HG03439 (cell line): Measurements from ENCODE around the gene SPPL2B.

Experiments
- ATAC-seq: cut with Tn5 transposase; IDR thresholded peaks from one replicate; pipeline ENCODE4 v1.9.1; 2021; ENCODE audit warnings: mild to moderate bottlenecking, moderate library complexity; ENCODE audit not compliant: unreplicated experiment

SPPL2B gene

GRCh38 chr19:2353887-2354592 lies 25.6 kb downstream of the SPPL2B start:
- no peak for ATAC-seq

GRCh38 chr19:2354670-2355069 lies 26.2 kb downstream of the SPPL2B start:
- no peak for ATAC-seq

- ATAC-seq = no peak
Observed at GRCh38 chr19:2355168-2356035, 26.9 kb downstream of the SPPL2B start.

- ATAC-seq = no peak
Observed at GRCh38 chr19:2356036-2356646, 27.7 kb downstream of the SPPL2B start.

GRCh38 chr19:2357279-2358206 lies 29.1 kb downstream of the SPPL2B start:
- no peak for ATAC-seq

DNA sequence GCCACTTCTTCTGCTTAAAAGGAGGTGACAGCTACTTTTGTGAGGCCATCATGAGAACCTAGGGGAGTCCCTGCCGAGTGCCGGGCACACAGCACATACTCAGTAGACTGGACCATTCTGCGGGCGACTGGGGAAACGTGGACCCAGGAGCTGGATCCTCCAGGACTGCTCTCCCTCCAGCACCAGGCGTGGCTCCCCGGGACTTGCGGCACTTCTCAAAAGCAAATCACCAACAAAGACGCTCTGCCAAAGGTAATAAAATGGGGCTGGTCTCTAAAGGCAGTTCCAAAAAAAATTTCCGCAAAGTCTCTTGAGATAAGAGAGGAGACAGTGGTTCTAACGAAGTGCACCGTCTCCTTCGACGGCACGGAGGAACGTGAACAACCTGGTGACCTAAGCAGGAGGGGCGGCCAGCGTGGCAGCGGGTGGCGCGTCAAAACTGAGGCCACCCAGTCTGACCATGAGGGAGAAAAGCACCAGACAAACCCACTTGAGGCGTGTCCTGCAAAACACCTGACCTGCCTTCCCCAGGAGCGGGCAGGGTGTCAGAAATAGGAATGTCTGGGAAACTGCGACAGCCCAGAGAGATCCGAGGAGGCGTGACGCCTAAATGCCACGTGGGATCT lies 30.2 kb downstream of the SPPL2B start:
- no peak for ATAC-seq

DNA sequence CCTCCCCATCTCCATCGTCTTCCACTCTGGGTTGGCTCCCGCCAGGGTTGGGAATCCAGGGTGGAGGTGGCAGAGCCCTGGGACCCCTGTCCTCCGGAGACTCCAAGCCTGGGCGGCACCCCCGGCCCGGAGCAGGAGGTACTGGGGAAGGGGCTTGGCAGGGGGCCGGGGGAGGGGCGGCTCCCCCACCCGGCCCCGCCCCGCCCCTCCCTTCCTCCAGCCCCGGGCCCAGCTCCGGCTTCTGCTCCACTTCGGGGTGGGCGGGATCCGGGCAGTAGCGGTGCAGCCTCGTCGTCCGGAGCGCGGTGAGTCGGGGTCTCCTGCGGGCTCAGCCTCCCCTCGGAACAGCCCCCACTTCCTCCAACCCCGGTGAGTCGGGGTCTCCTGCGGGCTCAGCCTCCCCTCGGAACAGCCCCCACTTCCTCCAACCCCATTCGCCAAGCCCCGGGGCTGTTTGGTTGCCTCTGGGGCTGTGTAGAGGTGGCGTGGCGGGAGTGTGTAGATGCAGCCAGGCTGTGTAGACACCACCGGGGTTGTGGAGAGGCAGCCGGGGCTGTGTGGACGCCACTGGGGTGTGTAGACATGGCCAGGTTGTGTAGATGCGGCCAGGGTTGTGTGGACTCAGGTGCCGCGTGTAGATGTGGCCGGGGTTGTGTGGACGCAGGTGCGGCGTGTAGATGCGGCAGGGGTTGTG lies 31.7 kb downstream of the SPPL2B start, which contains the start of gene TMPRSS9:
Gene TMPRSS9, plus strand, starts transcription at position 274 of the 694 bp plus-strand sequence. CDS start 29,521 bp downstream, outside the sequence.
- ATAC-seq = no peak

- no peak for ATAC-seq
Observed at GRCh38 chr19:2360833-2361232, 32.3 kb downstream of the SPPL2B start.

DNA sequence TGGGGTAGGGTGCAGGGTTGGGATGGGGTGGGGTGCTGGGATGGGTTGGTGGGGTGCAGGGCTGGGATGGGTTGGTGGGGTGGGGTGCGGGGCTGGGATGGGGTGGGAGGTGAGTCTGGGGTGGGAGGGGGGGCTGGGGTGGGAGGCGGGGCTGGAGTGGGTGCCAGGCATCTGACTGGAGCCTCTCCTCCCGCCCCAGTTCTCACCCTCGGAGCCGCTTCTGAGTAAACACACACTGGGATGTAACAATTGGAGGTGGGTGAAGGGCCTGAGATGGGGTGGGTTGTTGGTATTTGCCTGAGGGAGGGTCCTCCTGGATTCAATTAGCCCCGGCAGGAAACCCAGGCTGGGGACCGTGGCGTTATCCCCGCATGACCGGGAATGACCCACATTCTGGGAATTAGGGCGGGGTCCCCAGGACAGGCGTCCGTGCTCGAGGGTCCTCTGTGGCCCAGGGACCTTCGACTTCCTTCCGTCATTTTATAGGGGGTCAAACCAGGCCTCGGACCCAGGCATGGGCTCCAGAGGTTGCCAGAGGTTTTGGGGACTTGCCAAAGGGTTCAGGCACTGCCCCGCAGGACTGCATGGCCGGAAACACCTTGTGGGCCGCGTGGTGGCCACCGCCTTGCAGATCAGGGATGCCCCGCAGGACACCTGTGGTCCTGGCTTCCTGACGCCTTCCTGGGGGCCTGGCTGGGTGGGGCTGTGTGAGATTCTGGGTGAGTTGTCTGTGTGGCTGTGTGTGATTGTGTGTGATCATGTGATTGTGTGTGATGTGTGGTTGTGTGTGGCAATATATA lies 33.0 kb downstream of the SPPL2B start:
- ATAC-seq = no peak

DNA sequence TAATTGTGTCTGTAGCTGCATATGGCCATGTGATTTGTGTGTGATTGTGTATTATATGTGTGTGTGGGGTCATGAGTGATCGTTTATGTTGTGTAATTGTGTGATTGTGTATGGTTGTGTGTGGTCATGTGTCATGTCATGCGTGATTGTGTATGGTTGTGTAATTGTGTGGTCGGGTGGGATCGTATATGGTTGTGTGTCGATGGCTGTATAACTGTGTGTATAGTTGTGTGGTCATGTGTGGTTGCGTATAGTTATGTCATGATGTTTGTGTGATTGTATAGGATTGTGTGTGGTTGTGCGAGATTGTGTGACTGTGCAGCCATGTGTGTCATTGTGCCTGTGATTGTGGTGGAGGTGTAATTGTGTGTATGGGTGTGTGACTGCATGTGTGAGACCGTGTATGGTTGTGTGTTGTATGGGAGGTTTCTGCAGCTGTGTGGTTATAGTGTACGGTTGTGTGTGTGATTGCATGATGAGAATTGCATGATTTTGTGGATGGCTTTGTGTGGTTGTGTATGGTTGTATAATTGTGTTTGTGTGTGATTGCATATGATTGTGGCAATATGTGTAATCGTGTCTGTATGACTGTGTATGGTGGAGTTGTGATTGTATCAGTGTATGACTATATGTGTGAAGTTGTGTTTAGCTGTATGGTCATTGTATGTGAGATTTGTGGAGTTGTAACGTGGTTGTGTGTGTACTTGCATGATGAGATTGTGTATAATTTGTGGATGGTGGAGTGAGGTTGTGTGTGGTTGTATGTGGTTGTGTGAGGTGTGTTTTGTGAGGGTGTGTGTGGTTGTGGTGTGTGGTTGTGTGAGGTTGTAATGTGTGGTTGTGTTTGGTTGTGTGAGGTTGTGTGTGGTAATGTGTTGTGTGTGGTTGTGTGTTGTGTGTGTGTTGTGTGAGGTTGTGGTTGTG lies 33.8 kb downstream of the SPPL2B start:
- no peak for ATAC-seq

GRCh38 chr19:2362970-2363300 lies 34.5 kb downstream of the SPPL2B start:
- no peak for ATAC-seq

GRCh38 chr19:2363419-2363818 lies 34.9 kb downstream of the SPPL2B start:
- ATAC-seq = no peak

DNA sequence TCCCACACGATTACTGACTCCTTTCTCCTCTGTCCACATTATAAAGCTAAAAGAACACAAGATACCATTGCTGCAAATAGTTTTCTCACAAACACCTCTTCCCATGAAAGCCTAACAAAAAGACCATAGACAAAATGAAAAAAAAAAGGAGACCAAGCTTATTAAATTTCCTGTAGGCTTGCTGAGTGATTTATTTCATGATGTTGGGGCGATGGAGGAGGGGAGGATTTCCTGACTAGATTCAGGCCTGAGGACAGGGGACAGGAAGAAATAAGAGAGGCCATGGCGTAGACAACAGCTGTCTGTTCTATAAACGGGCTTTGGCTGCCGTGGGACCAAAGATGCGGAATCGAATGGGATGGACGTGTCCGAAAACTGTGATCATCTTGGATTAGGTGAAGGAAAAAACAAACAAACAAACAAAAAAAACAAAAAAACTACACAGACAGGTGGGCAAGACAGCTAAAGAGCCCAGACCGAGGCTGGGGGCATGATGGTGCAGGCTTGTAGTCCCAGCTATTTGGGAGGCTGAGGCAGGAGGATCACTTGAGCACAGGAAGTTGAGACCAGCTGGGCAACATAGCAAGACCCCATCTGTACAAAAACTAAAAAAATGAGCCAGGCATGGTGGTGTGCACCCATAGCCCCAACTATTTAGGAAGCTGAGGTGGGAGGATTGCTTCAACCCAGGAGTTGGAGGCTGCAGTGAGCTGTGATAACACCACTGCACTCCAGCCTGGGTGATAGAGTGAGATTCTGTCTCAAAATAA lies 36.9 kb downstream of the SPPL2B start:
- ATAC-seq = no peak

- no peak for ATAC-seq
Observed at GRCh38 chr19:2371656-2372055, 43.2 kb downstream of the SPPL2B start.

- no peak for ATAC-seq
Observed at GRCh38 chr19:2372076-2372612, 43.7 kb downstream of the SPPL2B start.

DNA sequence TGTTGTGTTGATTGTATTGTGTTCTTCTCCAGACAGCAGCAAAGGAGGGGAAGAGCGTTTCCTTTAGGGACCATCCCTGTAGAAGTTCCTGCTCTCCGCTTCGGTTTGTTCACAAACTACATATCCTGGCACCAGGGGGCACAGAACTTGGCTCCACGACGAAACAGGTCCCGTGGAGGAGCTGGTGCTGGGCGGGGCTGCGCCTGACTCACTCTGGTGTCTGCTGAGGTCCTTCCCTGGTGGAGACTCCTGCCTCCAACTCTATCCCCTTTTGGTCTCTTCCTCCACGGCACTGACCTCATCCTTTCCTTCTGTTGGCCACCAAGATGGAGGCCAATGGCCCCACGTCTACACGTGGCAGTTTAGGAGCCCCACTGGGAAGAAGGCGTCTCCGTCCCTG lies 46.3 kb downstream of the SPPL2B start:
- no peak for ATAC-seq
